NCI-H226 (cell line): ENCODE measurements around the gene PRSS38.
A peak's percentile ranks its signal among the peaks of the same experiment; 100 is the strongest.

Experiments used
- DNase-seq: peaks from one replicate; pipeline ENCODE4 v3.0.0-alpha.2; 2015

PRSS38 gene

GRCh38 chr1:227793948-227794816 lies 21.3 kb upstream of the PRSS38 start:
- peak; percentile 15 for DNase-seq

GRCh38 chr1:227794817-227795192 lies 20.7 kb upstream of the PRSS38 start:
- DNase-seq = no peak

GRCh38 chr1:227795732-227796131 lies 19.7 kb upstream of the PRSS38 start:
- no peak for DNase-seq

- DNase-seq = no peak
Measured at GRCh38 chr1:227796359-227796915, 19.0 kb upstream of the PRSS38 start.

- DNase-seq = no peak
Measured at GRCh38 chr1:227797144-227797543, 18.3 kb upstream of the PRSS38 start.

- no peak for DNase-seq
Measured at GRCh38 chr1:227797625-227798024, 17.9 kb upstream of the PRSS38 start.

GRCh38 chr1:227798078-227798802 lies 17.2 kb upstream of the PRSS38 start:
- DNase-seq = no peak

GRCh38 chr1:227799756-227800155 lies 15.7 kb upstream of the PRSS38 start:
- no peak for DNase-seq

GRCh38 chr1:227803933-227804332 lies 11.5 kb upstream of the PRSS38 start:
- no peak for DNase-seq

- DNase-seq = peak; percentile 87
Measured at GRCh38 chr1:227805606-227806197, 9.8 kb upstream of the PRSS38 start.

GRCh38 chr1:227808566-227808965 lies 6.9 kb upstream of the PRSS38 start:
- DNase-seq = no peak

- no peak for DNase-seq
Measured at GRCh38 chr1:227809026-227809425, 6.4 kb upstream of the PRSS38 start.

GRCh38 chr1:227813962-227814361 lies 1.5 kb upstream of the PRSS38 start:
- no peak for DNase-seq

GRCh38 chr1:227816750-227817446 lies 1.4 kb downstream of the PRSS38 start:
- no peak for DNase-seq

GRCh38 chr1:227823537-227823936 lies 8.1 kb downstream of the PRSS38 start:
- no peak for DNase-seq

GRCh38 chr1:227824204-227824603 lies 8.7 kb downstream of the PRSS38 start:
- DNase-seq = no peak

- DNase-seq = no peak
Measured at GRCh38 chr1:227828786-227829185, 13.3 kb downstream of the PRSS38 start.

GRCh38 chr1:227838181-227838580 lies 22.7 kb downstream of the PRSS38 start:
- DNase-seq = no peak

GRCh38 chr1:227841096-227841495 lies 25.6 kb downstream of the PRSS38 start:
- DNase-seq = no peak

GRCh38 chr1:227844320-227845146 lies 29.1 kb downstream of the PRSS38 start:
- DNase-seq = no peak

GRCh38 chr1:227845147-227845458 lies 29.6 kb downstream of the PRSS38 start:
- DNase-seq = no peak

GRCh38 chr1:227845519-227845918 lies 30.0 kb downstream of the PRSS38 start:
- no peak for DNase-seq
